CD4-positive, alpha-beta T cell treated with Interferon gamma for 1 hour (primary cell): ENCODE data around the gene PAX3.

ENCODE experiments used
- DNase-seq: peaks from one replicate; pipeline ENCODE4 v3.0.0-alpha.2; 2020

PAX3 gene

GRCh38 chr2:222295368-222296062 is 3.3 kb downstream of the PAX3 start:
- no peak for DNase-seq

- DNase-seq = no peak
Observed at GRCh38 chr2:222294996-222295367, 3.8 kb downstream of the PAX3 start.

GRCh38 chr2:222293660-222294630 is 4.9 kb downstream of the PAX3 start:
- no peak for DNase-seq

- DNase-seq = no peak
Observed at GRCh38 chr2:222292149-222293134, 6.4 kb downstream of the PAX3 start.

GRCh38 chr2:222291485-222291841 is 7.3 kb downstream of the PAX3 start:
- no peak for DNase-seq

- DNase-seq = no peak
Observed at GRCh38 chr2:222290736-222291484, 7.9 kb downstream of the PAX3 start.

GRCh38 chr2:222290401-222290735 is 8.4 kb downstream of the PAX3 start:
- DNase-seq = no peak

- DNase-seq = no peak
Observed at GRCh38 chr2:222289278-222290160, 9.3 kb downstream of the PAX3 start.

GRCh38 chr2:222288590-222289277 is 10.1 kb downstream of the PAX3 start:
- no peak for DNase-seq

- no peak for DNase-seq
Observed at GRCh38 chr2:222287862-222288479, 10.8 kb downstream of the PAX3 start.

- no peak for DNase-seq
Observed at GRCh38 chr2:222284466-222284865, 14.3 kb downstream of the PAX3 start.

GRCh38 chr2:222283634-222284033 is 15.2 kb downstream of the PAX3 start:
- DNase-seq = no peak

GRCh38 chr2:222281506-222281905 is 17.3 kb downstream of the PAX3 start:
- DNase-seq = no peak

- DNase-seq = no peak
Observed at GRCh38 chr2:222280795-222281194, 18.0 kb downstream of the PAX3 start.

- no peak for DNase-seq
Observed at GRCh38 chr2:222272446-222273015, 26.3 kb downstream of the PAX3 start.

- no peak for DNase-seq
Observed at GRCh38 chr2:222271854-222272253, 26.9 kb downstream of the PAX3 start.

GRCh38 chr2:222270396-222270795 is 28.4 kb downstream of the PAX3 start:
- DNase-seq = no peak

GRCh38 chr2:222269132-222269531 is 29.7 kb downstream of the PAX3 start:
- DNase-seq = no peak

- DNase-seq = no peak
Observed at GRCh38 chr2:222268311-222268990, 30.3 kb downstream of the PAX3 start.
